Body of pancreas (tissue), 4 donors: ENCODE data around the gene PEPD. TPM values are rescaled to one million over a fixed set of nuclear protein-coding genes. Genes with fewer than 3 reads are reported as not detected.

Source experiments
- ATAC-seq: fragments of 150-250 bp; one replicate; pipeline ENCODE4 v1.9.1; 2016
- DNase-seq, 4 donors: peaks; one replicate each; pipeline ENCODE4 v3.0.0-alpha.2; 2019
- H3K27ac ChIP-seq, 4 donors: fragments of 200-600 bp; sonication (generic); 1 replicate in 3 of 4; 2 replicates in 1 of 4; pipeline versions ENCODE4 v1.5.1 to v1.6.1; 2016 to 2019; ENCODE audit warnings: mild to moderate bottlenecking in 1 of 4, mixed read lengths in 1 of 4, moderate library complexity in 1 of 4
- H3K27me3 ChIP-seq, 2 donors: fragments of 200-600 bp; sonication (generic); one replicate each; pipeline ENCODE4 v1.6.0; 2016; ENCODE audit warnings: mild to moderate bottlenecking in 1 of 2
- H3K36me3 ChIP-seq, 2 donors: fragments of 200-600 bp; sonication (generic); replicated peaks in 1 of 2; 2 replicates each; pipeline ENCODE4 v1.5.1; 2016; ENCODE audit warnings: low read depth in 2 of 2; ENCODE audit not compliant: insufficient read depth in 1 of 2
- H3K4me1 ChIP-seq: fragments of 200-600 bp; sonication (generic); one replicate; pipeline ENCODE4 v1.6.0; 2016
- H3K4me3 ChIP-seq, 2 donors: fragments of 200-600 bp; sonication (generic); 1 replicate in 1 of 2; 2 replicates in 1 of 2; pipeline ENCODE4 v1.5.1; 2016 to 2019
- H3K9me3 ChIP-seq, 3 donors: fragments of 200-600 bp; sonication (generic); 1 replicate in 2 of 3; 2 replicates in 1 of 3; pipeline ENCODE4 v1.5.1; 2016
- POLR2A ChIP-seq, 3 donors: fragments of 450-650 bp; IDR thresholded peaks; one replicate each; pipeline ENCODE4 v1.6.1; 2016; ENCODE audit warnings: antibody characterized with exemption in 3 of 3, mild to moderate bottlenecking in 2 of 3
- WGBS, 2 donors: methylation state at CpG; one replicate each; pipeline ENCODE4 v1.1.5; 2017; 5-methylcytosine and 5-hydroxymethylcytosine counted together
- intact Hi-C: fragments of 100-400 bp; cut with DNase I; formaldehyde crosslinking; loops from one replicate; pipeline ENCODE4 v1.15.1; 2023
- total RNA-seq, 2 donors: library from RNA; depleted of rRNA; stranded (reverse); fragments of >200 nt; gene quantifications; one replicate each; pipeline ENCODE4 v1.1.0, GENCODE V29; 2016
- TF ChIP-seq, protein P1 (sequence below), 7 experiments: fragments of 450-650 bp in 4 of 7; fragments of 200-600 bp in 3 of 7; sonication (generic) in 3 of 7; IDR thresholded peaks; one replicate each; pipeline ENCODE4 v1.5.1; 2016 to 2019; ENCODE audit warnings: antibody characterized with exemption in 7 of 7

The PEPD gene
- total RNA-seq, 2 donors from 2014 or later = 33.2 to 54.7 TPM

DNA sequence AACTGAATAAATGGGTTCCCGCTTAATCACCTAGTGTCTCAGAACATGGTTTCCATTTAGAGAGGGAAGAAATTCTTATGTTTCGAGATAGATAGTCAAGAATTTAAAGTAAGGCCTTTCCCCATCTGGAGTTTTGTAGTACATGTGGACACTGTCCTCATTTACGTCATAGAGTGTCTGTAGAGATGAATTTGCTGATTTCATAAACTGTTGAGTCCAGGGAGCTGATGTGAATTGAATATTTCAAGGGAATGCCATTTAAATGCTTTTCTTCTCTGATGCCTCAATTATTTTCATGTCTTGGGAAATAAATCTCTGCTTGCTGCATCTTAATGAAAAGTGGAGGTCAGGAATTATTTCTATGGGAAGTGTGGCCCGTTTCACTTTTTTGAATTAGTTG lies 138.6 kb downstream of the PEPD start:
- no peaks in the 10 kb centered on the region for H3K9me3 ChIP-seq
- ATAC-seq (no peak), DNase-seq (no peak)
- no peak overlapping the region for H3K4me3 ChIP-seq
- H3K4me1 ChIP-seq = peaks cover 28% of the 10 kb centered on the region
- no peak overlapping the region for H3K27ac ChIP-seq
- WGBS, 2 donors = 86 to 91% methylated on average over 4 of the region's 4 CpGs
- TF ChIP-seq, protein P1, sequence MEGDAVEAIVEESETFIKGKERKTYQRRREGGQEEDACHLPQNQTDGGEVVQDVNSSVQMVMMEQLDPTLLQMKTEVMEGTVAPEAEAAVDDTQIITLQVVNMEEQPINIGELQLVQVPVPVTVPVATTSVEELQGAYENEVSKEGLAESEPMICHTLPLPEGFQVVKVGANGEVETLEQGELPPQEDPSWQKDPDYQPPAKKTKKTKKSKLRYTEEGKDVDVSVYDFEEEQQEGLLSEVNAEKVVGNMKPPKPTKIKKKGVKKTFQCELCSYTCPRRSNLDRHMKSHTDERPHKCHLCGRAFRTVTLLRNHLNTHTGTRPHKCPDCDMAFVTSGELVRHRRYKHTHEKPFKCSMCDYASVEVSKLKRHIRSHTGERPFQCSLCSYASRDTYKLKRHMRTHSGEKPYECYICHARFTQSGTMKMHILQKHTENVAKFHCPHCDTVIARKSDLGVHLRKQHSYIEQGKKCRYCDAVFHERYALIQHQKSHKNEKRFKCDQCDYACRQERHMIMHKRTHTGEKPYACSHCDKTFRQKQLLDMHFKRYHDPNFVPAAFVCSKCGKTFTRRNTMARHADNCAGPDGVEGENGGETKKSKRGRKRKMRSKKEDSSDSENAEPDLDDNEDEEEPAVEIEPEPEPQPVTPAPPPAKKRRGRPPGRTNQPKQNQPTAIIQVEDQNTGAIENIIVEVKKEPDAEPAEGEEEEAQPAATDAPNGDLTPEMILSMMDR (IDR thresholded peaks at IDR 0.05) = no peak
- TF ChIP-seq POLR2A (IDR thresholded peaks at IDR 0.05) = no peak
- intact Hi-C loops = no loop called here
- no peaks in the 10 kb centered on the region for H3K36me3 ChIP-seq
- no peaks in the 10 kb centered on the region for H3K27me3 ChIP-seq

DNA sequence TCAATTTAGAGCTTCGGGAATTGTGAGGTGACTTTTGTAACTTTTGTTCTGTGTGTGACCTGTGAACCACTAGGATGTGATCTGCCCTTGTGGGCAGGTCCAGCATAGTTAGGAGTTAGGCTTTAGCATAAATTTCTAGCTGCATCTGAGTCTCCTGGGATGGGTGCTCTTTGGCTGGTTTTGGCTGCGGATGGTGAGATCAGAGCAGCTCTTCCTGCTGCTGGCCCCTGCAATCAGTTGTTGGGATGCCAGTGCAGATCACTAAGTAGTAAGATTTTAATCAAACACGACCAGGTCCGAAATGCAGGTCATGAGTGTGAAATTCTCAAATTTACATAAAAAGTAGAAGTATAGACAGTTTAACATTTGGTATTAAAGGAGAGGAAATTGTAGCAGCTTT lies 139.6 kb downstream of the PEPD start:
- H3K27ac ChIP-seq = no peak overlapping the region
- H3K27me3 ChIP-seq = no peaks in the 10 kb centered on the region
- ATAC-seq (no peak), DNase-seq (no peak)
- TF ChIP-seq POLR2A (IDR thresholded peaks at IDR 0.05) = no peak
- TF ChIP-seq, protein P1 (IDR thresholded peaks at IDR 0.05) = no peak
- H3K9me3 ChIP-seq = no peaks in the 10 kb centered on the region
- no peak overlapping the region for H3K4me3 ChIP-seq
- H3K4me1 ChIP-seq = peaks cover 32% of the 10 kb centered on the region
- H3K36me3 ChIP-seq = no peaks in the 10 kb centered on the region
- WGBS, 2 donors = 80 to 88% methylated on average over 4 of the region's 4 CpGs
- intact Hi-C loops = no loop called here

DNA sequence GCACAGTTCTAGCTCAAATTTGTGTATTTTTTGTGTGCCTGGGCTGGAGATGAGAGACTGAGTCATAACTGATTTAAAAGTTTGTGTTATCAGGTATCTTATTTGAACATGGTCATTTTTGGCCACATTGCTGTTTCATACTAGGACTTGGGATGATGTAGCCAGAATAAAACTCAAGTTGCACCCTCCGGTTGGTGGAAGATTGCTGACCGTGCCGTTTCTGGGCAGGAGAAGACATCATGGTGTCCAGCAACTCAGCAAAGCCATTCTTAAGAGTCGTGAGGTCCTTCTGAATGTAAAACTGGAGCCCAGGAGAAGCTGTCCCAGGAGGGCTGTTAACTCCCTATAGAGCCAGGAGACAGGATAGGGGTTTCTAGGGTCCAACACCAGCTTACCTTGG lies 140.5 kb downstream of the PEPD start:
- intact Hi-C loops = no loop called here

DNA sequence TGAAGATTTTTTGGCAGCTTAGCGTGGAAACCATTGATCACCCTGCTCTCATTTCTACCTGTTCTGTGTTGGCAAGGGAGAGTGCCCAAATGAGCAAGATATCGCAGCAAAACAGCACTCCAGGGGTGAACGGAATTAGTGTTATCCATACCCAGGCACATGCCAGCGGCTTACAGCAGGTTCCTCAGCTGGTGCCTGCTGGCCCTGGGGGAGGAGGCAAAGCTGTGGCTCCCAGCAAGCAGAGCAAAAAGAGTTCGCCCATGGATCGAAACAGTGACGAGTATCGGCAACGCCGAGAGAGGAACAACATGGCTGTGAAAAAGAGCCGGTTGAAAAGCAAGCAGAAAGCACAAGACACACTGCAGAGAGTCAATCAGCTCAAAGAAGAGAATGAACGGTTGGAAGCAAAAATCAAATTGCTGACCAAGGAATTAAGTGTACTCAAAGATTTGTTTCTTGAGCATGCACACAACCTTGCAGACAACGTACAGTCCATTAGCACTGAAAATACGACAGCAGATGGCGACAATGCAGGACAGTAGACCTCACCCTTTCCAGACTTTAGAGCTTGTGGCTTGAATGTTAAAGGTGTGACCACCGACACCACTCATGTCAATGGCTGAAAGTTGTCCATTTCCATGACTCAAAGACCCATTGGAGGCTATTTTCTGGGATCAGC lies 142.3 kb downstream of the PEPD start:
- no peaks in the 10 kb centered on the region for H3K9me3 ChIP-seq
- no peaks in the 10 kb centered on the region for H3K36me3 ChIP-seq
- TF ChIP-seq, protein P1 (IDR thresholded peaks at IDR 0.05) = no peak
- no peak for TF ChIP-seq POLR2A (IDR thresholded peaks at IDR 0.05)
- no peak for ATAC-seq
- WGBS, 2 donors = 63 to 68% methylated on average over 16 of the region's 16 CpGs
- H3K27me3 ChIP-seq = no peaks in the 10 kb centered on the region
- H3K4me3 ChIP-seq = no peak overlapping the region
- peaks cover 57% of the 10 kb centered on the region for H3K4me1 ChIP-seq
- intact Hi-C loops = no loop called here
- H3K27ac ChIP-seq = peak overlapping the region in 3 of 4 donors; percentile 36 to 47 (median 38)
- peak in 1 of 4 donors; percentile 17 for DNase-seq

More for the DNA sequence above, 140.5 kb downstream of the PEPD start:
- no peak for DNase-seq
- no peak for ATAC-seq
- Histone ChIP-seq H3K4me3 (no peak overlapping the region), H3K27me3 (no peaks in the 10 kb centered on the region), H3K36me3 (no peaks in the 10 kb centered on the region), H3K27ac (no peak overlapping the region), H3K4me1 (peaks cover 40% of the 10 kb centered on the region), H3K9me3 (no peaks in the 10 kb centered on the region)
- WGBS, 2 donors = 87 to 98% methylated on average over 4 of the region's 4 CpGs
- TF ChIP-seq, protein P1 (IDR thresholded peaks at IDR 0.05) = no peak
- TF ChIP-seq POLR2A (IDR thresholded peaks at IDR 0.05) = no peak
